ENCODE measurements around the gene MARS2.

DNA sequence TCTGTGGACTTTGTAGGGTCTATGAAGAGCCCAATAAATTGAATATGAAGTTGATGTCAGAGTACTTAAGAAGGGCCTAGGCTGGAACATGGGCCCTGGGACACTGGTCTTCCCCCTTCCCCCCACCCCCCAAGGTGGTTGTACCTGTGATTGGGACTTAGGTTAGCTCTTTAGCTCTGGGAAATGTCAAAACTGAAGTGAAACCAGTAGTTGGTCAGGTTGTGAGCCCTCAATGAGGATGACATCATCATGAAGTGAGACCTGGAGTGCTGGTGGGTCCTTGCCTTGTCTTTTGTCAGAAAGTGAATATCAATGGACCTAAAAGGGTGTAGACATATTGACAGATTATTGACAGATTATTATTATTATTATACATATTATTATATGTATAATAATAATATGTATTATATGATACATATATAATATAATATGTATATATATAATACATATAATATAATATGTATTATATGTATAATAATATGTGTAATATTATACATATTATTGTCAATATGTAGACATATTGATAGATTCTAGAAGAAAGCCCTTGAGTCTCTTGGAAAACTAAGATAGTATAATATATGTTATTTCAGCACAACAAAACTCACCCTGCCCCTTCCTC is 5.4 kb downstream of the MARS2 start:
- TF ChIP-seq, protein P1, sequence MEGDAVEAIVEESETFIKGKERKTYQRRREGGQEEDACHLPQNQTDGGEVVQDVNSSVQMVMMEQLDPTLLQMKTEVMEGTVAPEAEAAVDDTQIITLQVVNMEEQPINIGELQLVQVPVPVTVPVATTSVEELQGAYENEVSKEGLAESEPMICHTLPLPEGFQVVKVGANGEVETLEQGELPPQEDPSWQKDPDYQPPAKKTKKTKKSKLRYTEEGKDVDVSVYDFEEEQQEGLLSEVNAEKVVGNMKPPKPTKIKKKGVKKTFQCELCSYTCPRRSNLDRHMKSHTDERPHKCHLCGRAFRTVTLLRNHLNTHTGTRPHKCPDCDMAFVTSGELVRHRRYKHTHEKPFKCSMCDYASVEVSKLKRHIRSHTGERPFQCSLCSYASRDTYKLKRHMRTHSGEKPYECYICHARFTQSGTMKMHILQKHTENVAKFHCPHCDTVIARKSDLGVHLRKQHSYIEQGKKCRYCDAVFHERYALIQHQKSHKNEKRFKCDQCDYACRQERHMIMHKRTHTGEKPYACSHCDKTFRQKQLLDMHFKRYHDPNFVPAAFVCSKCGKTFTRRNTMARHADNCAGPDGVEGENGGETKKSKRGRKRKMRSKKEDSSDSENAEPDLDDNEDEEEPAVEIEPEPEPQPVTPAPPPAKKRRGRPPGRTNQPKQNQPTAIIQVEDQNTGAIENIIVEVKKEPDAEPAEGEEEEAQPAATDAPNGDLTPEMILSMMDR (conservative IDR thresholded peaks at IDR 0.05; ENCODE audit: low read length): no peak
- TF ChIP-seq EZH2phosphoT487 (IDR thresholded peaks at IDR 0.05; ENCODE audit: borderline replicate concordance, low read depth, low read length): no peak
